Ishikawa (cell line): ENCODE measurements around the gene NANS.

ENCODE experiments used
- CEBPB ChIP-seq: IDR thresholded peaks from 2 replicates; pipeline ENCODE4 v1.6.1; 2012
- CREB1 ChIP-seq: IDR thresholded peaks from 2 replicates; pipeline ENCODE4 v1.6.1; 2012; ENCODE audit warnings: low read depth
- EGR1 ChIP-seq: IDR thresholded peaks from 2 replicates; pipeline ENCODE4 v1.6.1; 2012
- EP300 ChIP-seq: IDR thresholded peaks from 2 replicates; pipeline ENCODE4 v1.6.1; 2012; ENCODE audit warnings: borderline replicate concordance
- MAX ChIP-seq: IDR thresholded peaks from 2 replicates; pipeline ENCODE4 v1.6.1; 2012
- TAF1 ChIP-seq: IDR thresholded peaks from 2 replicates; pipeline ENCODE4 v1.6.1; 2012; ENCODE audit warnings: low read depth, mild to moderate bottlenecking
- TEAD4 ChIP-seq: IDR thresholded peaks from 2 replicates; pipeline ENCODE4 v1.6.1; 2012
- USF1 ChIP-seq: IDR thresholded peaks from 2 replicates; pipeline ENCODE4 v1.6.1; 2012

GRCh38 chr9:98064623-98065392 lies 8.3 kb downstream of the NANS start:
- no peak for TF ChIP-seq USF1
- TF ChIP-seq CREB1, result no peak
- TF ChIP-seq CEBPB, result no peak
- TF ChIP-seq TAF1, result no peak
- TF ChIP-seq TEAD4, result no peak
- no peak for TF ChIP-seq EGR1
- TF ChIP-seq EP300, result no peak
- TF ChIP-seq MAX, result no peak
